Ectodermal cell (in vitro differentiated cells): Measurements from ENCODE around the gene SOX8.

ENCODE experiments used
- H3K27ac ChIP-seq: 2 replicates; pipeline ENCODE4 v1.7.0; 2013; ENCODE audit warnings: mild to moderate bottlenecking, low read depth, low read length; ENCODE audit not compliant: insufficient read depth, poor library complexity, severe bottlenecking
- H3K27me3 ChIP-seq: 2 replicates; pipeline ENCODE4 v1.7.0; 2013; ENCODE audit warnings: mild to moderate bottlenecking, low read length; ENCODE audit not compliant: insufficient read depth, control insufficient read depth, poor library complexity, severe bottlenecking
- H3K36me3 ChIP-seq: one replicate; pipeline ENCODE4 v1.7.0; 2013; ENCODE audit warnings: low read length; ENCODE audit not compliant: control insufficient read depth, insufficient read depth
- H3K4me1 ChIP-seq: one replicate; pipeline ENCODE4 v1.7.0; 2013; ENCODE audit warnings: low read length; ENCODE audit not compliant: control insufficient read depth, insufficient read depth
- H3K4me3 ChIP-seq: 2 replicates; pipeline ENCODE4 v1.7.0; 2013; ENCODE audit warnings: low read depth, low read length, control low read depth; ENCODE audit not compliant: insufficient read depth
- H3K9me3 ChIP-seq: 2 replicates; pipeline ENCODE4 v1.7.0; 2013; ENCODE audit warnings: mild to moderate bottlenecking, low read length, moderate library complexity; ENCODE audit not compliant: control insufficient read depth
- WGBS, 2 experiments: methylation state at CpG; one replicate each; pipeline ENCODE4 v1.1.7; 2013; ENCODE audit warnings: missing lambda C conversion rate in 2 of 2; 5-methylcytosine and 5-hydroxymethylcytosine counted together

SOX8 gene

GRCh38 chr16:1033128-1033679, 51.6 kb downstream of the SOX8 start:
- no peaks in the 10 kb centered on the region for H3K27me3 ChIP-seq
- H3K4me1 ChIP-seq, result peaks cover 19% of the 10 kb centered on the region
- no peaks in the 10 kb centered on the region for H3K9me3 ChIP-seq
- no peak overlapping the region for H3K27ac ChIP-seq
- H3K4me3 ChIP-seq, result no peak overlapping the region
- WGBS, 2 experiments, result 62 to 64% methylated on average over 3 of the region's 3 CpGs
- no peaks in the 10 kb centered on the region for H3K36me3 ChIP-seq

GRCh38 chr16:1034230-1035065, 52.9 kb downstream of the SOX8 start:
- H3K27ac ChIP-seq, result no peak overlapping the region
- no peak overlapping the region for H3K4me3 ChIP-seq
- no peaks in the 10 kb centered on the region for H3K27me3 ChIP-seq
- no peaks in the 10 kb centered on the region for H3K9me3 ChIP-seq
- WGBS, 2 experiments, result 85 to 87% methylated on average over 6 of the region's 6 CpGs
- no peaks in the 10 kb centered on the region for H3K36me3 ChIP-seq
- peaks cover 19% of the 10 kb centered on the region for H3K4me1 ChIP-seq

DNA sequence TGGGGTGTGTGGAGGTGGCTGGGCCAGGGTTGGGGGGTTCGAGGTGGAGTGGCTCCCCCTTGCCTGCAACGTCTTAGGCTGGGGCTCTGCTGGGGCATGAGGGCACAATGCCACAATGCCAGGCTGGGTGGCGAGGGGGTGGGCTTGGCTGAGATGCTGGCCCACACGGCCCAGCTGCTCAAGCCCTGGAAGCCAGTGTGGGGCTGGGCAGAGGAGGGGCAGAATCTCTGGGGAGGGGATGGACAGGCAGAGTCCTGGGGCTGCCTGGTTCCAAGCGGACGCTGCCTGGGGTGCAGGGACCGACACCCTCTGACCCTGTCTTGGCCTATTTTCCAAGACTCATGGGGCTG, 53.5 kb downstream of the SOX8 start:
- H3K36me3 ChIP-seq, result no peaks in the 10 kb centered on the region

GRCh38 chr16:1036166-1036565, 54.6 kb downstream of the SOX8 start:
- Histone ChIP-seq H3K4me3 (no peak overlapping the region), H3K36me3 (no peaks in the 10 kb centered on the region), H3K27me3 (no peaks in the 10 kb centered on the region), H3K4me1 (peaks cover 14% of the 10 kb centered on the region), H3K27ac (no peak overlapping the region), H3K9me3 (no peaks in the 10 kb centered on the region)
- WGBS, 2 experiments, result 78 to 81% methylated on average over 15 of the region's 15 CpGs

More for the DNA sequence above, 53.5 kb downstream of the SOX8 start:
- Histone ChIP-seq H3K27ac (no peak overlapping the region), H3K9me3 (no peaks in the 10 kb centered on the region), H3K4me3 (no peak overlapping the region), H3K4me1 (peaks cover 18% of the 10 kb centered on the region), H3K27me3 (no peaks in the 10 kb centered on the region)
- WGBS, 2 experiments, result 89 to 93% methylated on average over 7 of the region's 7 CpGs
